K562 (cell line): ENCODE measurements around the gene GLTP. TPM values are rescaled to one million over a fixed set of nuclear protein-coding genes. Genes with fewer than 3 reads are reported as not detected.

ENCODE experiments used
- ATAC-seq: fragments of 200-7000 bp; cut with Tn5 transposase; 3 replicates; pipeline ENCODE4 v1.9.1; 2020; ENCODE audit warnings: moderate library complexity
- BruUV-seq: library from RNA; stranded (reverse); fragments of 400-500 nt; replicated peaks from 2 replicates; lab custom pipeline; 2021; lab: Mats Ljungman, UMichigan
- CTCF ChIA-PET: fragments of 300-600 bp; formaldehyde crosslinking; extraction: SDS; loops from one replicate; lab custom pipeline; 2021; ENCODE audit warnings: low intra/inter-chr PET ratio; lab: Yijun Ruan, JAX
- POLR2A ChIA-PET: fragments of 300-600, 350-650 bp; sonication (Branson Sonifier 250); formaldehyde crosslinking; extraction: SDS; loops from one replicate; lab custom pipeline; 2021; ENCODE audit warnings: antibody characterized with exemption, inconsistent platforms; lab: Yijun Ruan, JAX
- DNase-seq, 4 experiments: peaks; one replicate each; pipeline versions ENCODE4 v3.0.0 to v3.0.0-alpha.2; 2011 to 2018; ENCODE audit warnings: low spot score in 3 of 4, mixed read lengths in 3 of 4; ENCODE audit errors: extremely low read depth in 1 of 4
- FAIRE-seq: peaks from 2 replicates; lab custom pipeline; 2011; peaks lifted over from hg19 to GRCh38; lab: Jason Lieb, UNC
- H2AFZ ChIP-seq: 2 replicates; pipeline ENCODE4 v1.6.0; 2011; ENCODE audit warnings: low read depth, low read length, control low read depth, inconsistent platforms
- H3K27ac ChIP-seq: fragments of 200-600 bp; 3 replicates; pipeline ENCODE4 v1.8.0; 2011; ENCODE audit warnings: low read depth, mild to moderate bottlenecking, control low read depth, inconsistent platforms, low read length, moderate library complexity, mixed read lengths; ENCODE audit errors: extremely low read depth
- H3K27me3 ChIP-seq, 2 experiments: fragments of 300-600 bp in 1 of 2; 2 replicates in 1 of 2; 3 replicates in 1 of 2; pipeline versions ENCODE4 v1.6.0 to v1.8.0; 2011; ENCODE audit warnings: inconsistent platforms in 2 of 2, low read length in 2 of 2, mild to moderate bottlenecking in 1 of 2, mixed read lengths in 1 of 2, moderate library complexity in 1 of 2; ENCODE audit not compliant: control insufficient read depth in 2 of 2, insufficient read depth in 2 of 2
- H3K36me3 ChIP-seq: fragments of 300-600 bp; 3 replicates; pipeline ENCODE4 v1.8.0; 2011; ENCODE audit warnings: mild to moderate bottlenecking, low read length, inconsistent platforms; ENCODE audit not compliant: control insufficient read depth, insufficient read depth
- H3K4me1 ChIP-seq, 2 experiments: fragments of 200-600 bp in 1 of 2; replicated peaks in 1 of 2; 2 replicates in 1 of 2; 3 replicates in 1 of 2; pipeline versions ENCODE4 v1.5.1 to v1.8.0; 2011; ENCODE audit warnings: inconsistent platforms in 2 of 2, low read length in 2 of 2, mild to moderate bottlenecking in 1 of 2, mixed read lengths in 1 of 2, moderate library complexity in 1 of 2; ENCODE audit not compliant: control insufficient read depth in 2 of 2, insufficient read depth in 2 of 2
- H3K4me2 ChIP-seq: 2 replicates; pipeline ENCODE4 v1.6.1; 2011; ENCODE audit warnings: low read length, control low read depth, inconsistent platforms, mixed read lengths; ENCODE audit not compliant: insufficient read depth
- H3K4me3 ChIP-seq: fragments of 200-600 bp; sonication (generic), shearing (Covaris generic); 2 replicates; pipeline ENCODE4 v1.5.1; 2016; ENCODE audit warnings: control low read depth, inconsistent platforms
- H3K79me2 ChIP-seq: fragments of 200-600 bp; 3 replicates; pipeline ENCODE4 v1.8.0; 2011; ENCODE audit warnings: low read length, inconsistent platforms; ENCODE audit not compliant: control insufficient read depth, insufficient read depth
- H3K9ac ChIP-seq, 2 experiments: 2 replicates each; pipeline versions ENCODE4 v1.6.0 to v1.6.1; 2011; ENCODE audit warnings: low read depth in 2 of 2, low read length in 2 of 2, control low read depth in 1 of 2, inconsistent platforms in 1 of 2, mild to moderate bottlenecking in 1 of 2, mixed read lengths in 1 of 2; ENCODE audit not compliant: insufficient read depth in 1 of 2
- H3K9me1 ChIP-seq: one replicate; pipeline ENCODE4 v1.6.0; 2011; ENCODE audit warnings: inconsistent platforms, mild to moderate bottlenecking, low read length, moderate library complexity; ENCODE audit not compliant: control insufficient read depth, insufficient read depth
- H3K9me3 ChIP-seq: replicated peaks from 2 replicates; pipeline ENCODE4 v1.5.1; 2011; ENCODE audit warnings: low read depth, low read length, inconsistent platforms; ENCODE audit not compliant: control insufficient read depth, insufficient read depth
- H4K20me1 ChIP-seq: replicated peaks from 2 replicates; pipeline ENCODE4 v1.6.1; 2011; ENCODE audit warnings: low read length, inconsistent platforms, mixed read lengths; ENCODE audit not compliant: control insufficient read depth, insufficient read depth
- ADNP ChIP-seq: fragments of 200-800 bp; sonication (Bioruptor generic); IDR thresholded peaks from 2 replicates; pipeline ENCODE4 v1.6.1; 2016; ENCODE audit warnings: missing genetic modification characterization, missing compliant biosample characterization
- BCOR ChIP-seq: fragments of 450-650 bp; IDR thresholded peaks from 2 replicates; pipeline ENCODE4 v1.6.1; 2016
- KDM1A ChIP-seq, 2 experiments: fragments of 450-650 bp; IDR thresholded peaks; 2 replicates each; pipeline ENCODE4 v1.6.1; 2016; ENCODE audit warnings: mild to moderate bottlenecking in 2 of 2
- MYBL2 ChIP-seq, 2 experiments: fragments of 450-650 bp in 1 of 2; sonication (generic) in 1 of 2; formaldehyde crosslinking in 1 of 2; IDR thresholded peaks; 2 replicates each; pipeline versions ENCODE4 v1.6.1 to v1.8.1; 2017 to 2022; ENCODE audit warnings: borderline replicate concordance in 1 of 2, inconsistent platforms in 1 of 2, low read depth in 1 of 2, mild to moderate bottlenecking in 1 of 2, missing genetic modification reagents in 1 of 2, moderate library complexity in 1 of 2
- RBM25 ChIP-seq: fragments of 200-400 bp; formaldehyde crosslinking; IDR thresholded peaks from 2 replicates; pipeline ENCODE4 v1.6.1; 2018; ENCODE audit warnings: low read length, low read depth, moderate library complexity; ENCODE audit not compliant: severe bottlenecking
- REST ChIP-seq, 2 experiments: fragments of 450-650 bp; formaldehyde crosslinking in 1 of 2; IDR thresholded peaks; 2 replicates each; pipeline versions ENCODE4 v1.4.0 to v1.6.1; 2014 to 2020; ENCODE audit warnings: mild to moderate bottlenecking in 2 of 2, borderline replicate concordance in 1 of 2, low read depth in 1 of 2
- SMARCA5 ChIP-seq: fragments of 450-650 bp; IDR thresholded peaks from 2 replicates; pipeline ENCODE4 v1.6.1; 2016
- ZFP36 ChIP-seq: fragments of 150-350 bp; IDR thresholded peaks from 2 replicates; pipeline ENCODE4 v1.6.1; 2018; ENCODE audit warnings: low read length, low read depth; ENCODE audit not compliant: partially characterized antibody
- WGBS: fragments of 100-300 bp; shearing (Covaris generic); methylation state at CpG from one replicate; pipeline ENCODE4 v1.1.6; 2016; ENCODE audit warnings: low coverage, mixed read lengths; ENCODE audit not compliant: insufficient coverage; ENCODE audit errors: missing lambda C conversion rate; 5-methylcytosine and 5-hydroxymethylcytosine counted together
- in situ Hi-C: fragments of 300-500 bp; cut with MboI; formaldehyde crosslinking; loops from 4 replicates; pipeline ENCODE4 v1.15.0; 2018; ENCODE audit warnings: inconsistent platforms, mixed read lengths
- intact Hi-C: fragments of 100-400 bp; cut with micrococcal nuclease; formaldehyde crosslinking; loops from 2 replicates; pipeline ENCODE4 v1.14.2; 2022
- polyA plus RNA-seq, 8 experiments: library from polyadenylated mRNA; depleted of rRNA in 4 of 8; stranded (reverse) in 5 of 8; unstranded in 3 of 8; fragments of >200 nt; fragmentation: Nextera tagmentation in 2 of 8; fragmentation: Illumina TruSeq in 1 of 8; extraction: Ambion mirVana in 2 of 8; extraction: Trizol in 1 of 8; gene quantifications; 2 replicates each; pipeline versions ENCODE4 v1.2.1 to v1.2.3, GENCODE V29; 2011 to 2014; ENCODE audit warnings: inconsistent platforms in 1 of 8, missing spikeins in 1 of 8
- total RNA-seq, 7 experiments: library from RNA; depleted of rRNA in 6 of 7; stranded (reverse); fragments of >200 nt in 6 of 7; fragmentation: Illumina TruSeq in 2 of 7; extraction: Trizol in 2 of 7; gene quantifications; 2 replicates each; pipeline versions ENCODE4 v1.2.1 to v1.2.3, GENCODE V29; 2011 to 2021; ENCODE audit warnings: low replicate concordance in 1 of 7

Gene GLTP
- total and polyA plus RNA-seq, 9 of the 15 experiments (the other 6 are each of a cell fraction or from before 2014, with no cell fraction given): 4.4 to 8.3 (median 6.1) TPM

GRCh38 chr12:109807954-109808643 lies 72.2 kb downstream of the GLTP start:
- intact Hi-C loops: loop anchor here (5.0 kb wide), 1 partner anchor 69 kb away; no protein-coding TSS in a partner anchor
- POLR2A ChIA-PET: interaction anchor here (0.7 kb wide), 1 partner anchor 13 kb away, joined by 3 read pairs; no protein-coding TSS in a partner anchor
- Histone ChIP-seq H4K20me1 (peaks cover 9% of the 10 kb centered on the region; the same call in 1 of the 2 replicates), H3K27ac (no peak overlapping the region), H3K36me3 (no peaks in the 10 kb centered on the region), H3K9me3 (no peaks in the 10 kb centered on the region), H3K4me3 (no peak overlapping the region), H2AFZ (no peak overlapping the region), H3K27me3 (peaks cover 4 to 13% of the 10 kb centered on the region in 2 experiments; a peak in 3 of 5 replicates), H3K79me2 (no peaks in the 10 kb centered on the region), H3K9ac (no peak overlapping the region), H3K4me1 (no peaks in the 10 kb centered on the region; a peak in 1 of 5 replicates), H3K4me2 (no peak overlapping the region), H3K9me1 (no peaks in the 10 kb centered on the region)
- BruUV-seq: no TSS peak
- 3% methylated on average over 7 of the region's 12 CpGs for WGBS
- DNase-seq (no peak), ATAC-seq (no peak), FAIRE-seq (no peak)
- 0 out of 2 replicates have a peak, but pooled peaks have one; percentile 19 for TF ChIP-seq SMARCA5
- TF ChIP-seq RBM25: peak; percentile 56
- TF ChIP-seq KDM1A (IDR thresholded peaks at IDR 0.05): 0 out of 4 replicates have a peak, but pooled peaks of 1 of the 2 experiments have one; percentile 24
- peak; percentile 86 for TF ChIP-seq BCOR
- TF ChIP-seq REST (IDR thresholded peaks at IDR 0.05; ENCODE audit: borderline replicate concordance): no peak
- no peak for TF ChIP-seq REST (CRISPR knock-in tag; IDR thresholded peaks at IDR 0.05; ENCODE audit: low read depth)
- TF ChIP-seq MYBL2 (IDR thresholded peaks at IDR 0.05; ENCODE audit: low read depth): no peak
- no peak for TF ChIP-seq MYBL2 (CRISPR knock-in tag; IDR thresholded peaks at IDR 0.05; ENCODE audit: borderline replicate concordance)
- peak; percentile 53 for TF ChIP-seq ZFP36
- 0 out of 2 replicates have a peak, but pooled peaks have one; percentile 36 for TF ChIP-seq ADNP (tag)
- CTCF ChIA-PET: interaction anchor here (0.6 kb wide), 1 partner anchor 1146 kb away, joined by 3 read pairs; no protein-coding TSS in a partner anchor
- in situ Hi-C loops: no loop called here
